ENCODE data around the gene CASP1.

- TF ChIP-seq CTCF (IDR thresholded peaks at IDR 0.05; ENCODE audit: insufficient read depth, low read depth, low read length), result no peak
- no peak for TF ChIP-seq EZH2 (IDR thresholded peaks at IDR 0.05; ENCODE audit: insufficient read depth, low read length)
Observed at GRCh38 chr11:105078283-105078682, 43.3 kb upstream of the CASP1 start.
